PC-9 (cell line): Measurements from ENCODE around the gene SARS2.

Experiments used
- EZH2 ChIP-seq: fragments of 200-600 bp; sonication (generic); IDR thresholded peaks from 2 replicates; pipeline ENCODE4 v1.8.0; 2017; ENCODE audit warnings: antibody characterized with exemption, low read depth
- TF ChIP-seq, protein P1 (sequence below): fragments of 200-600 bp; sonication (generic); conservative IDR thresholded peaks from 2 replicates; pipeline ENCODE4 v1.6.1; 2017; ENCODE audit warnings: mixed run types, antibody characterized with exemption, mild to moderate bottlenecking, moderate library complexity

DNA sequence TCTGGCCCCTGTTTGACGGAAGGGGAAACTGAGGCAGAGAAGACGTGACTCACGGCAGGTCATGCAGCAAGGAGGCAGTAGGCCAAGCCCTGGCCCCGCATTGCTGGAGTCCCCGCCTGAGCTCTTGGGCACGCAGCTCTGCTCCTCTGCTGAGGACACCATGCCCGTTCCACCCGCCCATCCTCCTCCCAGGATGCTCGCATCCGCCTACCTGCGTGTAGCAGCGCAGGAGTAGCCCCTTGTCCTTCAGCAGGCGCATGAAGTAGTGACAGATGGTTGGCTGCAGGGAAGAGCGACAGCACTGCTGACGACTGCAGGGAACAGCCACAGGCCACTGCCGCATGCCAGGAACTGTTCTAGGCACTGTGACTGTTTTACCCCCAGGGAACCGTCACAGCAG is 41.7 kb downstream of the SARS2 start:
- TF ChIP-seq, protein P1, sequence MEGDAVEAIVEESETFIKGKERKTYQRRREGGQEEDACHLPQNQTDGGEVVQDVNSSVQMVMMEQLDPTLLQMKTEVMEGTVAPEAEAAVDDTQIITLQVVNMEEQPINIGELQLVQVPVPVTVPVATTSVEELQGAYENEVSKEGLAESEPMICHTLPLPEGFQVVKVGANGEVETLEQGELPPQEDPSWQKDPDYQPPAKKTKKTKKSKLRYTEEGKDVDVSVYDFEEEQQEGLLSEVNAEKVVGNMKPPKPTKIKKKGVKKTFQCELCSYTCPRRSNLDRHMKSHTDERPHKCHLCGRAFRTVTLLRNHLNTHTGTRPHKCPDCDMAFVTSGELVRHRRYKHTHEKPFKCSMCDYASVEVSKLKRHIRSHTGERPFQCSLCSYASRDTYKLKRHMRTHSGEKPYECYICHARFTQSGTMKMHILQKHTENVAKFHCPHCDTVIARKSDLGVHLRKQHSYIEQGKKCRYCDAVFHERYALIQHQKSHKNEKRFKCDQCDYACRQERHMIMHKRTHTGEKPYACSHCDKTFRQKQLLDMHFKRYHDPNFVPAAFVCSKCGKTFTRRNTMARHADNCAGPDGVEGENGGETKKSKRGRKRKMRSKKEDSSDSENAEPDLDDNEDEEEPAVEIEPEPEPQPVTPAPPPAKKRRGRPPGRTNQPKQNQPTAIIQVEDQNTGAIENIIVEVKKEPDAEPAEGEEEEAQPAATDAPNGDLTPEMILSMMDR = no peak
- TF ChIP-seq EZH2 = no peak
